ENCODE data around the gene ZCCHC18.

GRCh38 chrX:104112326-104112951 lies at the start of gene ZCCHC18:
- TF ChIP-seq POLR2A (IDR thresholded peaks at IDR 0.05) (no peak), CTCF (IDR thresholded peaks at IDR 0.05) (no peak), EP300 (IDR thresholded peaks at IDR 0.05) (no peak)

All from stomach (tissue), 4 donors.